ENCODE data around the gene DDX20.

- no peak for TF ChIP-seq CTCF (IDR thresholded peaks at IDR 0.05; ENCODE audit: low read depth, low read length, poor library complexity, severe bottlenecking)
- TF ChIP-seq EZH2phosphoT487 (IDR thresholded peaks at IDR 0.05; ENCODE audit: borderline replicate concordance, low read length) = no peak
Measured at GRCh38 chr1:111750856-111751255, 4.8 kb upstream of the DDX20 start.

Data from DOHH2 (cell line).